ENCODE results near the gene TTBK2.
"Not testable (repeated sequence)": the region's sequence is repeated elsewhere in the genome, so short reads cannot be mapped to it uniquely, and the experiment has no call there.

Gene TTBK2

DNA sequence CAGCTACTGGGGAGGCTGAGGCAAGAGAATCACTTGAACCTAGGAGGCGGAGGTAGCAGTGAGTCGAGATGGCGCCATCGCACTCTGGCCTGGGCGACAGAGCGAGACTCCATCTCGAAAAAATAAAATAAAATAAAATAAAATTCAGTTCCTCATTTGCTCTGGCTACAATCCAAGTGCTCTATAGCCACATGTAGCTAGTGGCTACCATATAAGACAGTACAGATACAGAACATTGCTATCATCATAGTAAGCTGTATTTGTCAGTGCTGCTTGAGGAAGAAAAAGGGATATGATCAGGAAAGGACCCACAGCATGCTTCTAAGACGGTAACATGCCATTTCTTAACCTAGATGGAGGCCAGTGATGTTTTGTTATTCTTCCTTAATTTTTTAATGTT, 95.0 kb downstream of the TTBK2 start:
- no peak for DNase-seq (ENCODE audit: low spot score)

DNA sequence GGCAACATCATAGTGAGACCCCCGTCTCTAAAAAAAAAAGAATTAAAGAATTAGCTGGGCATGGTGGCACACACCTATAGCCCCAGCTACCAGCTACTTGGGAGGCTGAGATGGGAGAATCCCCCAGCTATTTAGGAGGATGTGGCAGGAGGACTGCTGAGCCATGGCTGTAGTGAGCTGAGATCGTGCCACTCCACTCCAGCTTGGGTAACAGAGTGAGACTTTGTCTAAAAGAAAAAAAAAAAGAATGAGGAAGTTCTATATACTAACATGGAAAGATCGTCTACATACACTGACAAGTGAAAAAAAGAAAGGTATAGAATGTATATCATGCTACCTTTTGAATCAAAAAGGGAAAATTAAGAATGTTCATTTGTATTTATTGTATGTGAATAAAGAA, 99.8 kb downstream of the TTBK2 start:
- DNase-seq (ENCODE audit: low spot score): no peak

DNA sequence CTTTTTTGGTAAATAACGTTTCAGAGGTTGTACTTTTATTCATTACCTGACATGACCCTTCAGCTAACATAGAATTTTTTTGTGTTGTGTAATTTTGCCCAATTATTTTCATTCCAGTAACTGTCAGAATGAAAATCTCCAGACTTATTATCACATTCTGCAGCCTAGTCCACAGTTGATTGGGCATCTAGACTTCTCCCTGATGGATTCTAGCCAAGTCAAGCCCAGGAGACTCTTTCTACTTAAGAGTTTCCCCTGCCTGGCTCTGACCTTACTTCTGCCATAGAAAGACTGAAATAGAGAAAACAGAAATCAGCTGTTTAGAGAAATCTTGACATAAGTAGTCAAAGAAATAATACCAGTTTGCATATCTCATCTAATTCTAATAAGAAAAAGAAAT, 100.8 kb downstream of the TTBK2 start:
- no peak for DNase-seq (ENCODE audit: low spot score)

DNA sequence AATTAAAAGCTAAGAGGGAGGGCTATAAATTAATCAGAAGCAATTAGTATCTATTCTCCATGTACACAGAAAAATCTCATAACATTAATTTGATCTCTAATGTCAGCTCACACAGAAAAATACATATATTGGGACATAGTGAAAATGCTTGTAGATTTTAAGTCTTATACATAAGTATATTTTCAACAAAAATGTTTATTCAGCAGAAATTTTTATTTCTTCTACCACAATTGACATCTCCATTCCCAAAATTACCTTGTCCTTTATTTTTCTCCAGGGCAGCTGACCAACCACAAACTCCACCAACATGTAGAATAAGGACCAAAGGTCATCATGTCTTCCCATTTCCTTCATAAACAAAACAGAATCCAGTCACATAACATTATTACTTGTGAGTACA, 109.1 kb downstream of the TTBK2 start:
- DNase-seq (ENCODE audit: low spot score): no peak

DNA sequence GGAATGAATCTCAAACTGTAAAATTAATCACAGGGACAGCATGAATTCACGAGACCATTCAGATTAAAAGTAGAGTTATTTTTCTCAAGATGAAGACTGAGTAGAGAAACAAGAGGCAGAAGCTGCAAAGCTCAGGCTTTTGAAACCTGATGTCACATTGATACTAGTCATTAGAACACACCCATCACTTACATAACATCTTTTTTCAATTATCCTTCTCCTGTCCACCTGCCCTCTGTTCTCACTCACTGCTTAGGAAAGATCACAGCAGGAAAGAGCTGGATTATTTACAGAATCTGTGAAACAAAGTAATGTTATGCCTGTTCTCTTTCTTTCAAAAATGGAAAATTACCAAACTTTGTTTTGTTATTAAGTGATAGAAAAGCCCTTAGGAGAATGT, 111.7 kb downstream of the TTBK2 start:
- no peak for DNase-seq (ENCODE audit: low spot score)

DNA sequence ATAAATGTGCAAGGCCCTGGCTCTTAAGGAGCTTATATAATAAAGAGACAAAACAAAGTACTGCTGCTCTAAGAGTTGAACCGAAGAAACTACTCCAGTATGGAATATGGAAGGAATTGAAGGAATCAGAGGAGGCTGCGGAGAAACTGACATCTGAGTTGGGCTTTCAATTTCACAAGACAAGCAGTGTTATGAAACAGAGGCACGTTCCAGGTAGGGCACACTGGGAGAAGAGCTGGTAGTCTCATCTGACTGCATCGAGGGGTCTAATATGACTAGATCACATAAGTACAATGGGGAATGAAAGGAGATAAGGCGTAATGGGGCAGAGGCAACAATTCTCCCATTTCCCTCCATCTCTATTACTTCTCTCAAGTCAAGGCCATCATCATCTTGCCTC, 115.3 kb downstream of the TTBK2 start:
- no peak for DNase-seq (ENCODE audit: low spot score)

DNA sequence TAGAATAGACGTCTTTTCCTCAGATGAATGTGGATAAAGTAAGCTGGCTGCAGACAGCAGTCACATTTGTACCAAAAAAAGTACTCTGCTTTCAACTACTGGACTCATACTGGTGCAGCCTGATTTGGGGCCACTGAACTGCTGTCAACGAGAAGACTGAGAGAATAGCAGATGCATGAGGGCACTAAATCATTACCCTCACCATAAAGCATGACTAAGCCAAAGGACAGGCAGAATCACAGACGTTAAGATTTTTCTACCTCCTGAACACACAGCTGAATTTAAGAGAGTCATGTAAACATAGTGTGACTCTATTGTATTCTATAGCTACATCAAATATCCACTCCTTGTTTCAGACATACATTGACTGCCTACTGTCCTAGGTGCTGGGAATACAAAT, 115.8 kb downstream of the TTBK2 start:
- no peak for DNase-seq (ENCODE audit: low spot score)

DNA sequence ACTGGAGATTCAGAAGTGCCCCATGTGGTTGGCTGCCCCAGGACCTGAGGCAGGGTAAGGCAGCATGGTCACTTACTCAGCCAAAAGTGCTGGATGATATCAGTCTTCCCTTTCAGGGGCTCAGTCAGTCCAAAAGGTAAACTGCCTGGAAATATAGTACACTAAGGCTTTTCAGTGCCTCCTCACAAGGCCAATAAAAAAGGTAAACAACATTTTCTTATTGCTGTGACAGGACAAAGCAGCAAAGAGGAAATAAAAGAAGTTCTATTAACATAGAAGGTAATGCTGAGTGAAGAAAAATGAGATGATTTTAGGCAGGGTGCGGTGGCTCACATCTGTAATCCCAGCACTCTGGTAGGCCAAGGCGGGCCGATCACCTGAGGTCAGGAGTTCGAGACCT, 117.1 kb downstream of the TTBK2 start:
- DNase-seq (ENCODE audit: low spot score): no peak

DNA sequence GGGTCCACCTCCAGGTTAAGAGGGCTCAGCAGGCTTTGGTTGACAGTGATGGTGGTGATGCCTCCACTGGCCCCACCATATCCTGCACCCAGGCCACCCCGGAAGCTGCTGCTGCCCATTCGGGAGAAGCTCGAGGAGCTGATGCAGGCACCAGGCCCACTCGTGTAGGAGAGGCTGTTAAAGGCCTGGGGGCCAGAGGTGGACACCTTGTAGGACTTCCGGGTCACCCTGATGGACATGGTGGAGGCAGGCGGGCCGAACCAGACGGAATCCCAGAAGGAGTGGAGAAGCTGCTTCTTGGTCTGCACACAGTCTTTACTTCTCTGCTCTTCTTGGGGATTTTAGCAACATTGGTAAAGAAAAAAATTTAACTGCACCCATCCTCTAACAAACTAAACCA, 118.4 kb downstream of the TTBK2 start:
- no peak for DNase-seq (ENCODE audit: low spot score)

DNA sequence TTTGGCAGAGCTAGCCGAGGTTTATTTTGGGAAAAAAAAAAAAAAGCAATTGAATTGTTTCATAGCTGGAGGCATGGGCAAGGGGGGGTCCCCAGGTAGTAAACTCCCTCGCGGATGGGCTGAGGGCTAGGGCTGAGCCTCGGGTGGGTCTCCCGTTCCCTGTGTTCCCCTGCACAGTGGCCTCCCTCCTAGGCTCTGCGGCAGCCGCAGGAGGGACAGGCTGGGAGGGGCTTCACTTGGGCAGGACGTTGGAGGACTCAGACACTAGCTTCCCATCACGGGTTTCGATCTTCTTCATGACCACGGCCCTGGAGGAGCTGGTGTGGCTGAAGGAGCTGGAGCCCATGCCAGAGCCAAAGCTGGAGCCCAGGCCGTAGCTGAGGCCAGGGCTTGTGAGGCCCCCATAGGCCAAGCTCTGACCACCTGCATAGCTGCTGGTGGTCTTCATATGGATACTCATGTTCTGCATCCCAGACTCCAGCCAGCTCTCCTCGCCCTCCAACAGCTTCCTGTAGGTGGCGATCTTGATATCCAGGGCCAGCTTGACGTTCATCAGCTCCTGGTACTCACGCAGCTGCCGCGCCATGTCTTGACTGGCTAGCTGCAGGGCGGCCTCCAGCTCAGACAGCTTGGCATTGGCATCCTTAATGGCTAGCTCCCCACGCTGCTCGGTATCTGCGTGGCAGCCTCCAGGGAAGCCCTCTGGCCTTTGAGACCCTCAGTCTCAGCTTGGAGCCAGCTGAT, 119.7 kb downstream of the TTBK2 start:
- no peak for DNase-seq (ENCODE audit: low spot score)

DNA sequence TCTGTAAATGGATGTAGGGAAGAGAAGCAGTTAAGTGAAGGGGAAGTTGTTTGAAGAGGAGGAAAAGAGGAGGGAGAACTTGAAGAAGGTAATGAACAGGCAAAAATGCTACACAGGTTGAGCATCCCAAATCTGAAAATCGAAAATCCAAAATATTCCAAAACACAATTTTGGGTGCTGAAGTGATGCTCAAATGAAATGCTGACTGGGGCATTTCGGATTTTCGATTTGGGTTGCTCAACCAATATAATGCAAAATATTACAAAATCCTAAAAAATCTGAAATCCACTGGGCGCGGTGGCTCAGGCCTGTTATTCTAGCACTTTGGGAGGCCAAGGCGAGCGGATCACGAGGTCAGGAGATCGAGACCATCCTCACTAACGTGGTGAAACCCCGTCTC, 121.8 kb downstream of the TTBK2 start:
- DNase-seq (ENCODE audit: low spot score): no peak

DNA sequence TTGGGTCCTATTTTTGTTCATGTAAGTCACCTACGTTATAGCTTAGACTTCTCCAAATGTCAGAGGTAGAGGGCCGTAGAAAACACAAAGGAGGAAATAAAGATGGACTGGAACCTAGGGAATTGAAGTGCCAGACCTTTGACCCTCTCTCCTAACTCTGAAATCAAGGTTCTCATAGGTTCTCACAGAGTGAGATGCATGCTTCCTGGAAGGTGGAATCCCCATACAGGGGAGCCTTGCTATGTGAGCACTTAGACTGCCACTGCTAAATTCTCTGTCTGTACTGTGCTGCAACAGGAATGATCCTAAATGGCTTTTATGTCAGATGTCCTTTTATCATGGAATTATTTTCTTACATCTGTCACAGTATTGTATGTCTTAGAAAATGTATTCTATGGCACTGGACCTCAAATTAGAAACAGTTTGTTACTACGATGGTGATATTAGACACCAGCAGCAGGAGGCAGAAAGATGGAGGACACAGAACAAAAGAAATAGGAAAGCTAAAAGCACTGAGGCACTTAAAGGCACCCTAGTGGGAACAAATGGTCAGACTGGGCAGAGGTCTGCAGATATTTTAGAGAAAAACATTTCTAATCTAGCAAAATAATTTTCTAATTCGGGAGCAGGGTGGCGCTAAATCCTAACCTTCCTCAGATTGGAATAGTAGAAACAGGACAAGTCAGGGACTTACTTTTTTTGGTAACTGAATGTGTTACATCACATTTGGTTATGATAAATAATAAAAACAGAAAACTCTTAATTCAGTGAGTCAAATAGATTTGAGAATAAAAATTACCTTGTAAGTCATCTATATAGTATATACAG, 123.4 kb downstream of the TTBK2 start:
- DNase-seq (ENCODE audit: low spot score): no peak

DNA sequence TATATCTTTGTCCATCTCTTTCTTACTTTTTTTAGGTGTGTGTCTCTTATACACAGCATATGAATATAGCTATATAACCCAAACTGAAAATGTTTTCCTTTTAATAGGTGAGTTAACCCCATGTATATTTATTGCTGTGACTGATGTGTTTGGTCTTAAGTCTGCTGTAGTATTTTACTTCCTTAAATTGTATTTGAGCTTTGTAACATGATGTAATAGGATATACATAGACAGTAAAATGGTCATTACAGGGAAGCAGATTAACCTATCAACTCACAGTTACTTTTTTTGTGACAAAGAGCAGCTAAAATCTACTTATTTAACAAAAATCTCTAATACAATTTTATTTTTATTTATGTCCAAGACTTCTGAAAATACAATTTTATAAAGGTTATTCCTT, 131.9 kb downstream of the TTBK2 start:
- DNase-seq (ENCODE audit: low spot score): no peak

DNA sequence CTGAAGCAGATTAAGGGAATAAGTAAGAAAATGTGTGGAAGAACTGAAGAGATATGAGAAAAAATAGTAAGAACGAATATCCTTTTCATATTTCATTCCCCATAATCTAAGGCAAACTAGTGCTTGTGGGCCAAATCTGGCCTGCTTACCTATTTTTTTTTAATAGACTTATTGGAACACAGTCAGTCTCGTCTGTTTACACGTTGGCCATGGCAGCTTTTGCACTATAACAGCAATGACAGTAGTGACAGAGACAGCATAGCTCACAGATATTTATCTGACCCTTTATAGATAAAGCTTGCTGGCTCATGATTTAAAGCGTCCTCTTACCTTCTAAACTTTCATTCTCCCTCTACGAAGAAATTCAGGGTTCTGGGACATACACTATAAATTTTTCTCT, 133.6 kb downstream of the TTBK2 start:
- DNase-seq (ENCODE audit: low spot score): no peak

DNA sequence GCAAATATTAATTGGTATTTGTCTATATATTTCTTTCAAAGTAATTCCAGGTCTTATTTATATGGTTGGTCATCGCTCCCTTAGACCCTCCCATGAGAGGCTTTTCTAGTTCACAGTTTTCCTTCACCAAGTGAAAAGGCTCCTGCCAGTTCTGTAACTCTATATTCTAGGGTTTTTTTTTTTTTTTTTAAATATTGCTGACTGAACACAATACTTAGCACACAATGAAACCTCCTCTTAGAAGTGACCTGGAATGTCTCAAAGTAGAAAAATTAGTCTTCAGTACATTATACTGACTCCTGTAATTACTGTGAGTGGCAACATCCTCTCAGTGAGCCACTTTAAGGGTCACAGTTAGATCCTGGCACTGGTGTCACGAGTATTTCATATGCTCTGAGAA, 135.0 kb downstream of the TTBK2 start:
- no peak for DNase-seq (ENCODE audit: low spot score)

DNA sequence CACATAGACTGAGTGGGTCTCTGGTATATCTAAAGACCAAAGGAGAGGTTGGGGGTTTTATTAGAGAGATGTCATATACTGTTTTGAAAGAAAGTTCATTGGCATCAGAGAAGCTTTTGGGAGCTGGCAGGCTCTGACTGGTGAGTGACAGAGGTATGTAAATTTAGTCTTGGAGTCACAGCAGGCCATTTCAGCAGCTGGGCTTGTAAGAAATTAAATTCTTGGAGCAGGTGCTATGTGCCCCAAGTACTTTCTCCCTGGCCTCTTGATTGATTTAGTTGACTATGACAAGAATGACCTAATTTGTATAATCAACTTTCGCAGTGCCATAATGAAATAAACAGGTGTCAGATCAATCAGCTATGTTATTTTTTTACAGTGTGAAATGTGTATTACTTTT, 135.9 kb downstream of the TTBK2 start:
- no peak for DNase-seq (ENCODE audit: low spot score)

DNA sequence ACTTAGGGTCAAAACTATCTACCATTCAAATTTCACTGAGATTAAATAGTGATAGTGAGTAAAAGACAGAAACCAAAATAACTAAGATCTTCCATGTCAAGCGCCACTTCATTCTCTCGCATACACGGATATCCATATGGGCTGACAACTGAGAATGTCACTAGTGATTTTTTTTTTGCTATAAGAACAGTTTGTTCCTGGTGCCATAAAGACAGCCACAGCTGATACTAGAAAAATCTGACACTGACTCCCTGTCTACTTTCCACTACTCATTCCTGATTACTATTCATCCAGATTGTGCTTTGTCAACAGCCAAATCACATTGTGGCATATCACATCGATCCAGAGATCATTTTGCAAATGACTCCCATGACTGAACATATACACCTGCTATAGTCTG, 137.9 kb downstream of the TTBK2 start:
- no peak for DNase-seq (ENCODE audit: low spot score)

DNA sequence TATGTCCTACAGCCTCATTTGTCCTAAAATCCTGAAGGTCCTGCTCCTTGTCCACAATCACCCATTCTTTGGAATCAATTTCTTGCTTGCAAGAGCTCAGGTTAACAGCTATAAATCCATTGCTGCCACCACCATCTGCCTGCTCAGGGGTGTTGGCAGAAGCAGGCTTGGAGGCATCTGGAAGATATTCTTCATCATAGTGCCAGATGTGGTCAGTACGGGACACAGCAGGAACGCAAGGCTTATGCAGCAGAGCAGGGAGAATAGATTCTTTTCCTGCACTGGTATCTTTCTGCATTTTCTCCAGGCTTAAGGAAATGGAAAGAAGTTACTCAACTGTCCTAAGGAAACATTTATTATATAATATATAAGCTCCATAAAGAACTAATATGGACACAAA, 145.2 kb downstream of the TTBK2 start:
- DNase-seq (ENCODE audit: low spot score): no peak

DNA sequence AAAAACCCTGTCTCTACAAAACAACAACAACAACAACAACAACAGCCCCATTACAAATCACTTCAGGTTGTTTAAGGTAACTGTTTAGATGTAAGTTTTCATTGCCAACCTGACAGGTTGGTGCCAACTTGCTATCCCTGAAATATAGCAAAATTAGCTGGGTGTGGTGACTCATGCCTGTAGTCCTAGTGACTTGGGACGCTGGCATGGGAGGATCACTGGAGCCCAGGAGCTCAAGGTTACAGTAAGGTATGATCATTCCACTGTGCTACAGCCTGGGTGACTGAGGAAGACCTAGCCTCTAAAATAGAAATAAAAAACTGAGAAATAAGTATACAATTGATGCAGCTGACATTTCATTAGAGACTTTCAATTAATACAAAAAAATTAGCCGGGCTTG, 147.7 kb downstream of the TTBK2 start:
- DNase-seq (ENCODE audit: low spot score): no peak

DNA sequence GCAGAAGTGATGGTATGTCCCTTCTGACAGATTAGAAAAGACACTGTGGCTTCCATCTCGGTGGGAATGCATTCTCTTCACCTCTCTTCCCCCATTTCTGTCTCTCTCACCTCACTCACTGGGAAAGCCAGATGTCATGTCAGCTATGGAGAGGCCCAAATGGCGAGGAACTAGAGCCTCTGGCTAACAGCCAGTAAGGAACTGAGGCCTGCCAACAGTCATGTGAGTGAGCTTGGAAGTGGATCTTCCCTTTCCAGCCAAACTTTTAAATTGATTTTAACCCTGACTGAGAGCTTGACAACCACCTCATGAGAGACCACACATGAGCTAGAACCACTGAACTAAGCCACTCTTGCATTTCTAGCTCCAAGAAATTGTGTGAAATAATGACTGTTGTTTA, 148.4 kb downstream of the TTBK2 start:
- no peak for DNase-seq (ENCODE audit: low spot score)

DNA sequence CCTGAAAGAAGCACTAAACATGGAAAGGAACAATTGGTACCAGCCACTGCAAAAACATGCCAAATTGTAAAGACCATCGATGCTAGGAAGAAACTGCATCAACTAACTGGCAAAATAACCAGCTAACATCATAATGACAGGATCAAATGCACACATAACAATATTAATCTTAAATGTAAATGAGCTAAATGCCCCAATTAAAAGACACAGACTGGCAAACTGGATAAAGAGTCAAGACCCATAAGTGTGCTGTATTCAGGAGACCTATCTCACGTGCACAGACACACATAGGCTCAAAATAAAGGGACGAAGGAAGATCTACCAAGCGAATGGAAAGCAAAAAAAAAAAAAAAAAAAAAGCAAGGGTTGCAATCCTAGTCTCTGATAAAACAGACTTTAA, 154.5 kb downstream of the TTBK2 start:
- not testable (repeated sequence) for DNase-seq (ENCODE audit: low spot score)

DNA sequence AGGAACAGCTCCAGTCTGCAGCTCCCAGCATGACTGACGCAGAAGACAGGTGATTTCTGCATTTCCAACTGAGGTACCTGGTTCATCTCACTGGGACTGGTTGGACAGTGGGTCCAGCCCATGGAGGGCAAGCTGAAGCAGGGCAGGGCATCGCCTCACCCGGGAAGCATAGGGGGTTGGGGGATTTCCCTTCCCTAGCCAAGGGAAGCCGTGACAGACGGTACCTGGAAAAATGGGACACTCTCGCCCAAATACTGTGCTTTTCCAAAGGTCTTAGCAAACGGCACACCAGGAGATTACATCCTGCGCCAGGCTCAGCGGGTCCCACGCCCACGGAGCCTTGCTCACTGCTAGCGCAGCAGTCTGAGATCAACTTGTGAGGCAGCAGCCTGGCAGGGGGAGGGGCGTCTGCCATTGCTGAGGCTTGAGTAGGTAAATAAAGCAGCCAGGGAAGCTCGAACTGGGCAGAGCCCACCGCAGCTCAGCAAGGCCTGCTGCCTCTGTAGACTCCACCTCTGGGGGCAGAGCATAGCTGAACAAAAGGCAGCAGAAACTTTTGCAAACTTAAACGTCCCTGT, 156.3 kb downstream of the TTBK2 start:
- DNase-seq (ENCODE audit: low spot score): not testable (repeated sequence)

DNA sequence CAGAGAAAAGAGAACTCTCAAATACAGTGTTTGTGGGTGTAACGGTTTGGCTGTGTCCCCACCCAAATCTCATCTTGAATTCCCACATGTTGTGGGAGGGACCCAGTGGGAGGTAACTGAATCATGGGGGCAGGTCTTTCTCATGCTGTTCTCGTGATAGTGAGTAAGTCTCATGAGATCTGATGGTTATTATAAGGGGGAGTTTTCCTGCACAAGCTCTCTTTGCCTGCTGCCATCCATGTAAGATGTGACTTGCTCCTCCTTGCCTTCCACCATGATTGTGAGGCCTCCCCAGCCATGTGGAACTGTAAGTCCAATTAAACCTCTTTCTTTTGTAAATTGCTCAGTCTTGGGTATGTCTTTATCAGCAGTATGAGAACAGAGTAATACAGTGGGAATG, 158.8 kb downstream of the TTBK2 start:
- not testable (repeated sequence) for DNase-seq (ENCODE audit: low spot score)

Data from germinal center (tissue), 1 donor.